ENCODE results near the gene OSER1. TPM values are rescaled to one million over a fixed set of nuclear protein-coding genes. Genes with fewer than 3 reads are reported as not detected.

The OSER1 gene
- total RNA-seq, 4 donors from 2014 or later = 39.0 to 61.4 (median 54.2) TPM

DNA sequence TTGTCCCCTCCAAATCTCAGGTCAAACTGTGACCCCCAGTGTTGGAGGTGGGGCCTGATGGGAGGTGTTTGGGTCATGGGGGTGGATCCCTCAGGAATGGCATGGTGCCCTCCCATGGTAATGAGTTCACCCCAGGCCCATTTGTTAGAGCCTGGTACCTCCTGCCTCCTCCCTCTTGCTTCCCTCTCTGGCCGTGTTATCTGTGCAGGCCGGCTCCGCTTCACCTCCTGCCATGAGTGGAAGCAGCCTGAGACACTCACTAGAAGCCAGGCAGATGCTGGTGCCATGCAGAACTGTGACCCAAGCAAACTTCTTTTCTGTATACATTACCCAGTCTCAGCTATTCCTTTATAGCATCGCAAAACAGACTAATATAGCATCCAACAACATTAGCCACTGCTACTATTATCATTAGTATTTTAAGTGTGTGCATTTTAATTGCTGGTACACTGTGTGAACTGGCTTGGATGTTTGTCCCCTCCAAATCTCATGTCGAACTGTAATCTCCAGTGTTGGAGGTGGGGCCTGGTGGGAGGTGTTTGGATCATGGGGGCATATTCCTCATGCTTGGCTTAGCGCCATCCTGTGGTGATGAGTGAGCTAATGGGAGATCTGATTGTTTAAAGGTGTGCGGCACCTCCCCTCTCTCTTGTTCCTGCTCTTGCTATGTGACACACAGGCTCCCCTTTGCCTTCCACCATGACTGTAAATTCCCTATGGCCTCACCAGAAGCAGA lies 12.2 kb upstream of the OSER1 start:
- TF ChIP-seq, protein P1, sequence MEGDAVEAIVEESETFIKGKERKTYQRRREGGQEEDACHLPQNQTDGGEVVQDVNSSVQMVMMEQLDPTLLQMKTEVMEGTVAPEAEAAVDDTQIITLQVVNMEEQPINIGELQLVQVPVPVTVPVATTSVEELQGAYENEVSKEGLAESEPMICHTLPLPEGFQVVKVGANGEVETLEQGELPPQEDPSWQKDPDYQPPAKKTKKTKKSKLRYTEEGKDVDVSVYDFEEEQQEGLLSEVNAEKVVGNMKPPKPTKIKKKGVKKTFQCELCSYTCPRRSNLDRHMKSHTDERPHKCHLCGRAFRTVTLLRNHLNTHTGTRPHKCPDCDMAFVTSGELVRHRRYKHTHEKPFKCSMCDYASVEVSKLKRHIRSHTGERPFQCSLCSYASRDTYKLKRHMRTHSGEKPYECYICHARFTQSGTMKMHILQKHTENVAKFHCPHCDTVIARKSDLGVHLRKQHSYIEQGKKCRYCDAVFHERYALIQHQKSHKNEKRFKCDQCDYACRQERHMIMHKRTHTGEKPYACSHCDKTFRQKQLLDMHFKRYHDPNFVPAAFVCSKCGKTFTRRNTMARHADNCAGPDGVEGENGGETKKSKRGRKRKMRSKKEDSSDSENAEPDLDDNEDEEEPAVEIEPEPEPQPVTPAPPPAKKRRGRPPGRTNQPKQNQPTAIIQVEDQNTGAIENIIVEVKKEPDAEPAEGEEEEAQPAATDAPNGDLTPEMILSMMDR (IDR thresholded peaks at IDR 0.05; ENCODE audit: low read depth) = no peak

GRCh38 chr20:44222027-44222426 lies 11.5 kb upstream of the OSER1 start:
- TF ChIP-seq, protein P1 (IDR thresholded peaks at IDR 0.05; ENCODE audit: low read depth) = no peak

- TF ChIP-seq, protein P1 (IDR thresholded peaks at IDR 0.05; ENCODE audit: low read depth) = no peak
Measured at GRCh38 chr20:44221368-44221954, 10.9 kb upstream of the OSER1 start.

GRCh38 chr20:44219791-44220190 lies 9.2 kb upstream of the OSER1 start:
- TF ChIP-seq, protein P1 (IDR thresholded peaks at IDR 0.05; ENCODE audit: low read depth) = no peak

GRCh38 chr20:44219170-44219730 lies 8.7 kb upstream of the OSER1 start:
- TF ChIP-seq, protein P1 (IDR thresholded peaks at IDR 0.05; ENCODE audit: low read depth) = no peak

GRCh38 chr20:44218446-44218845 lies 7.9 kb upstream of the OSER1 start:
- TF ChIP-seq, protein P1 (IDR thresholded peaks at IDR 0.05; ENCODE audit: low read depth) = no peak

GRCh38 chr20:44217342-44218092 lies 6.9 kb upstream of the OSER1 start:
- TF ChIP-seq, protein P1 (IDR thresholded peaks at IDR 0.05; ENCODE audit: low read depth) = no peak
